HG03575 (cell line): Measurements from ENCODE around the gene PLEKHF1.
"Not testable (repeated sequence)": the region's sequence is repeated elsewhere in the genome, so short reads cannot be mapped to it uniquely, and the experiment has no call there.

Source experiments
- ATAC-seq: cut with Tn5 transposase; IDR thresholded peaks from one replicate; pipeline ENCODE4 v1.9.1; 2021; ENCODE audit not compliant: unreplicated experiment, insufficient number of reproducible peaks, low FRiP score; ENCODE audit errors: extremely low read depth

Gene PLEKHF1

DNA sequence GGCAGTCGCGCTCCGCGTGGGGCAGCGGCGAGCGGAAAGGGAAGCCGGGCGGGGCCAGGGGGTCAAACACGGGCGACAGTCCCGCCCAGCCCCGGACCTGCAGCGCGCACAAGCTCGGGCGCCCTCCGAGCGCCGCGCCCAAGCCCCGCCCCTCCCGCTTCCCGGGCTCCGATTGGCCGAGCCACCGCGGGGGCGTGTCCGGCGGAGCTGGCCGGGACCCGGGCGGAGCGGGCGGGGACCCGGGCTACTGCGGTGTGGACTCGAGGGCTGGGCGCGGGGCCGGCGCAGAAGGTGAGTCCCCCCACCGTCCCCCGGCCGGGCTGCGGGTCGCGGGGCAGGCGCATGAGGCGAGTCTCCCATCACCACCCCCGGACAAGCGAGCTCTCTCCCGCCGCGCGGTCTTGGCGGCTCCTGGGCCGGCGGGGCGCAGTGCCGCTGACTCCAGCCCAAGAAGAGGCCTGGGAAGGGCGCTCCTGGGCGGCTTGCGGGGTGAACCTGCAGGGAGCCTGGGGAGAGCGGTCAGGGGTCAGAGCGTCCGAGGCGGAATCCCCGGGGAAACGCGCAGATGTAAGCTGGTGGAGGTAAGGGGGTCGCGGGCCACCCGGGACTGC lies at the start of gene PLEKHF1:
PLEKHF1 (plus strand) TSS at position 247 of the 611 bp plus-strand sequence. CDS start 8,379 bp downstream, outside the sequence.
- ATAC-seq, result peak; percentile 28

DNA sequence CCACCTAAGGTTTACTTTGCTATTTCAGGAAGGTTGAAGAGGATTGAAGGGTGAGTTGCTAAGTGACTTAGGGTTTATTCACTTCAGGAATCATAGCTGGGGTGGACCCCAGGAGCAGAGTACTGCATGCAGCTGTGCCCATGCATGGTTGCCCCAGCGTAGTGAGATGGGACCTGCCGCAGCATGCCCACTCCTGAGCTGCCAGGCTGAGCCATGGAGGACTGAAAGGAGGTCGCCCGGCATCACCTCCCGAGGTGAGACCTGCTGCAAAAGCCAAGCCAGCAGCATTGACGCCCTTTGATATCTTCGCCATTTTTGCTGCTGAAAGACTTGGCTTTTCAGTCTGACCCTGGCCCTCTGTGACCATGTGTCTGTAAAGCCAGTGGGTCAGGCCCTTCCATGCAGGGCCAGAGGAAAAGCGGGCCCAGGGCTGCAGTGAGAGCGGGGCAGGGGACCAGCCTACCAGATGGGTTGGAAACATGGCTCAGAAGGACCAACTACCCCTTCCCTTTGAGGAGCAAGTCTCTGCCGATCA lies 49.3 kb upstream of the PLEKHF1 start:
- no peak for ATAC-seq

- no peak for ATAC-seq
These were observed 48.7 kb upstream of the PLEKHF1 start for GRCh38 chr19:29616541-29616940.

DNA sequence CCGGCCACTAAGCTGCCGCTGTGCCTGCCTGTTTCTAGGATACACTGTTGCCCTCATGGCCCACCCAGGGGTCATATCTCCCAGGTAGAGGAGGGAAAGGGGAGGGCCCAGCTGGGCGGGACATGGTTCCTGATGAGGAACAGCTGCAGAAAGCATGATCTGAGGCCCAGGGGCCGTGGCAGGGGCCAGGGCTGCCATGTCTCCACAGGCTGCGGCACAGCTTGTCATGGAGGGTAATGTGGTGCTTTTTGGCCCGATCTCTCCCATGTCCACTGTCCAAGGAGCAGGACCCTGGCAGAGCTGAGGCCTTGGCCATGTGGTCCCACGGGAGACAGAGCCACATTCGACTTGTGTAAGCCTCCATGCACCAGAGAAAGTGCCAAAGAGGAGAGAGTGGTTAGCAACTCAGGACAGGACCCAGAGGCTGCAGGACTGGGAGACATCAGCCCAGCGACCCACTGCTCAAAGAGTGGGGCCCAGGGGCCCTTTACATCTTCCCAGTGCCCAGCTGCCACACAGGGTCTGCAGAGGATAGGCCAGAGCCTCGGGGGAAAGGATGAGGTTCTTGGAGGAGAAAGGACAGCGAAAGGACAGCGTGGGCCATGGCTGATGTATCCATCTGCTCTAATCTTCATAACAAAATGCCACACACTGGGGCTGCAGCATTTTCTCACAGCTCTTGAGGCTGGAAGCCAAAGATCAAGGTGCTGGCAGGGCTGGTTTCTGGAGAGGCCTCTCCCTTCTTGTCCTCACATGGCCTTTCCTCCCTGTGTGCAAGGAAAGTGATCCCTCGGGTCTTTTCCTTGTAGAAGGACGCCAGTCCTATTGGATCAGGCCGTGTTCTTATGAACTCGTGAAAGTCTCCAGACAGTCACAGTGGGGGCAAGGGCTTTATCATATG lies 47.6 kb upstream of the PLEKHF1 start:
- ATAC-seq, result no peak

GRCh38 chr19:29618434-29618833 lies 46.8 kb upstream of the PLEKHF1 start:
- ATAC-seq, result no peak

- ATAC-seq, result no peak
These were observed 46.4 kb upstream of the PLEKHF1 start for GRCh38 chr19:29618871-29619270.

DNA sequence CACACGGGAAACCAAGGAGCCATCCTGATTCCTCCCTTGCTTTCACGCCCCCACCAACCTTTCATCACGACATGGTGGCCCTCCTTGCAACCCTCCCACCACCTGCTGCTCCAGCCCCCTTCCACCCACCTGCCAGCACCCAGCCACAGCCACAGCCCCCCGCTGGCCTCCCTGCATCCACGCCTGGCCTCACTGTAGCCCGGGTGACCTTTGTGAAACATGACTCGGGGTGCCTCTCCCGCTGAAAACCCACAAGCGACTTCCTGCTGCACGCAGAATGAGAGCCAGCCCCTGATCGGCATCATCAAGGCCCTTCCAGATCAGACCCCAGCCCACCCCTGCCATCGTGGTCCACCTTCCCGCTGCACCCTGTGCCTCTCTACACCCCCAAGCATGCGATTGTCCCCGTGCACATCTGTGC lies 44.3 kb upstream of the PLEKHF1 start:
- no peak for ATAC-seq

DNA sequence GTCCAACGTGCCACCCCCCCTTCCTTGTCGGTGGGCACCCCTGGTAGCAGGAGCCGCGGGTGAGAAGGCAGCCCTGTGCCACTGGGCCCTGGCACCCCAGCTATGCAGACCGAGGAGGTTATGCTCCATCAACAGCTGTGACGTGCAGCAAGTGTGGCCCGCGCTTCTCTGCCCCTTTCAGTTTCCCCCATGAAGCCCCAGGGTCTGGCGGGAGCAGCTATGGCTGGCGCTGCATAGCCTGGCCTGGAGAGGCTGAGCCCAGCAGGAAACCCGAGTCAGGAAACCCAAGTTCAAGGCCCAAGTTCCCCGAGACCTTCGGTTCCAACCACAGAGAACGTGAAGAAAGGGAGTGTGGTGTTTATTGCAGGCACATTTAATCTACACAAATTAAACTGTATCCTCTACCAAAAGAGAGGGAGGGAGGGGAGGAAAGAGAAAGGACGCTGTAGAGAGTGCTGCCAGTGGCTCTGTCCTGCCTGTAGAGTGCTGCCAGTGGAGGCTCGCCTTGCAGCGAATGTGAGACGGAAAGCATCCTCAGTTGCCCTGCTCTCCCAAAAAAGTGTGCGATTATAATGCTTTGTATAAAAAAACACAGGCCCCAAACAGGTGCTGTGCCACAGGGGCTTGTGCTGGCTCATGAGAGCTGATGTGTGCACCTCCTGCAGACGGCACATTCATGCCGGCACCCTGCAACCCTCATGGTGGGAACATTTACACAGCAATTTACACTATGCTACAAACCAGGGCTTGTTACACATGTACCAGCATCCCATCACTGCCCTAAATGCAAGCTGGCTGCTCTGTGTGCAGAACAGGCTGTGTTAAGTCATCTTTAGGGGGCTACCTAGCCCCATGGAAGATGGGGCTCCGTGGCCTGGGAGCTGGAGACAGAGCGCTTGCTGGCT lies 42.8 kb upstream of the PLEKHF1 start:
- no peak for ATAC-seq

DNA sequence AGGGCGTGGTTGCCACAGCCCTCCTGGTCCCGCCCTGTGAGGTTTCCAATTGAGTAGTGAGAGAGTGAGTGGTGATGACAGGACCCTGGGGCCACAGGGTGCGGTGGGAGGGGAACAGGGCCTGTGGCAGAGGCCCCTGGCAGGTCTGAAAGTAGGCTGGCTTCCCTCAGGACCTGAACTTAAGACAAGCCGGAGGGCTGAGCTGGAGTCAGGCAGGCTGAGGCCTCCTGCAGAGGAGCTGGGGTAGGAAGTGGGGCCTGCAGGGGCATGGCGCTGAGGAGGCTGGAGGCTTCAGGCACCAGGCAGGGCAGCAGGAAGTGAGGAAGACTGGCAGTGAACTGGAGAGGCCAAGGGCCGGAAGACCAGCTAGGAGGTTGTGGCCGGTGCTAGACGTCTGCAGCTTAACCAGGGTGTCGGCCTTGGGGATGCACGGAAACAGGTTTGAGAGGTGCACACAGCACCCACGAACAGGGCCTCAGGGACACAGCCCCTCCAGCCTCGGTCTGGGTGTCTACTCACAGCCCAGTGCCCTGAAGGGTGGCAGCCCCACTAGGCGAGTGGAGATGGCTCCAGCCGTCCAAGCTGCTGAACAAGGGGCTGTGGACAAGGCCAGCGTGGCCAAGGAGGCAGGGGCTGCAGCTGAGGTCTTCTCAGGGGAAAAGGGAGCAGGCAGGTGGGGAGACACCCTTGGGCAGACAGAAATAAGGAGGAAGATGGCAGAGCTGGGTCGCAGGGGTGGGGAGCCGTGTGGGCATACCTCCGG lies 41.4 kb upstream of the PLEKHF1 start:
- ATAC-seq, result no peak

DNA sequence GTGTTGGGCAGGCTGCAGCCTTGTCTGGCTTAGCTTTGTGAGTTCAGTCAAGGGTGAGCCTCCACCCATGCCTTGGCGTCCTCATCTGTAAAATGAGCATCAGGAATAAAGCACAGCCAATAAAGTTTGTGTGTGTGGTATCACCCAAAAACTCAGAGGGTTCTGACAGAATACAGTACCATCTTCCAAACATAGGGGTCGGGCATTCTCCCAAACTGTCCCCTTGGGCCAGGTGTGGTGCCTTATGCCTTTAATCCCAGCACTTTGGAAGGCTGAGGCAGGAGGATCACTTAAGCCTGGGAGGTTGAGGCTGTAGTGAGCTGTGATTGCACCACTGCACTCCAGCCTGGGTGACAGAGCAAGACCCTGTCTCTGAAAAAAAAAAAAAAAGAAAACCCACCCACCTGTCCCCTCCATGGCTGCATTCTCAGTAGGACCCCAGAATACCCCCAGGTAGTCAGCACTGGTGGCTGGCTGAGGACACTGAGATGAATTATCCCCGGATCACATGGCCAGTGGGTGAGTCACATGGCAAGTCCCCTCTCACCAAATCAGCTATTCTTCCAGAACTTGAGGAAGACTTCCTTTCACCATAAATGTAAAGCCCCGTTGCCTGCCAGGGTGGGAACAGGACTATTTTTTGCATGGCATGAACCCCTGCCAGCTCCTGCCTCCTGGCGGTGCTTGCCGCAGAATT lies 40.6 kb upstream of the PLEKHF1 start:
- ATAC-seq, result no peak

DNA sequence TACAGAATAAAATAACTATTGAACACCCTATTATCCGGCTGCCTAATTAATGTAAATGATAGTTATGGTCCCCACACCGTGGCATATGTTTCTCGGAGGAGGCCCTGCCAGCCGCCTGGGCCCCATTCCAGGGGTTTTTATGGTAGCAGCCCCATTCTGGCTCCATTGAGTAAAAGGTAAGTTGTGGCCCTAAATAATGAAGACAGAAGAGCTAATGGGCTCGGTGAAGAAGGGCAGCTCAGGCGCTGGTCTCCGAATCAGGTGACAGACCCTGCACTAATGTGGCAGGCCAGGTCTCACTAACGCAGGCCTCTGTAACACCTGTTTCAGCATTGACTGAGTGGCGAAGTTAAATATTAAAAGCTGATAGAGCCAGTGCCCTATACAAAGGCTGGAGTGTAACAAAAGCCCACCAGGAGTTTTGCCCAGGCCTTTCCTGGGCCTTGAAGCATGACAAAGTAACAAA lies 40.0 kb upstream of the PLEKHF1 start:
- ATAC-seq, result no peak

DNA sequence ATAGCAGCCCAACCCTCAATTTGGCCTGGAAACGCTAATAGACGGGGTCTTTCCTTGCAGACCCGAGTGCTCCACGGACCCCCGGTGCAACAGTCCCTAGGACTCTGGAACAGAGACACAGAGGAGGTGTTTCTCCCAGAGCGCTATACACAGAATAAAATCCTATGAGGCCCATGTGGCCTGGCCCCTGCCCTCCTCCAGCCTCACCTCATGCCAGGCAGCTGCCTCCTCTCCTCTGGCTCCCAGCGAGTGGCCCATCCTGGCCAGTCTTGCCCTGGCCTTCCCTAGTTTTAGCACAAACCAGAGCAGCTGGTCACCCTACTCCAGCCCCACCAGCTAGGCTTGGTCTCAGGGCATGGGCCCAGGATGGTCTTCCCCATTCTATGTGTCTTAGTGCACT lies 38.9 kb upstream of the PLEKHF1 start:
- no peak for ATAC-seq

DNA sequence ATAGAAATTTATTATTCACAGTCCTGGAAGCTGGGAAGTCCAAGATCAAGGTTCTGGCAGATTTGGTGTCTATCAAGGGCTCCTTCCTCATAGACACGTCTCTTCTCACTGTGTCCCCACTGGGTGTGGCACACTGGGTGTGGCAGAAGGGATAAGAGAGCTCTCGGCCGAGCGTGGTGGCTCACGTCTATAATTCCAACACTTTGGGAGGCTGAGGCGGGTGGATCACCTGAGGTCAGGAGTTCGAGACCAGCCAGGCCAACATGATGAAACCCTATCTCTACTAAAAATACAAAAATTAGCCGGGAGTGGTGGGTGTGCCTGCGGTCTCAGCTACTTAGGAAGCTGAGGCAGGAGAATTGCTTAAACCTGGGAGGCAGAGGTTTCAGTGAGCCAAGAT lies 38.4 kb upstream of the PLEKHF1 start:
- ATAC-seq, result not testable (repeated sequence)

GRCh38 chr19:29628661-29629385 lies 36.4 kb upstream of the PLEKHF1 start:
- ATAC-seq, result no peak

DNA sequence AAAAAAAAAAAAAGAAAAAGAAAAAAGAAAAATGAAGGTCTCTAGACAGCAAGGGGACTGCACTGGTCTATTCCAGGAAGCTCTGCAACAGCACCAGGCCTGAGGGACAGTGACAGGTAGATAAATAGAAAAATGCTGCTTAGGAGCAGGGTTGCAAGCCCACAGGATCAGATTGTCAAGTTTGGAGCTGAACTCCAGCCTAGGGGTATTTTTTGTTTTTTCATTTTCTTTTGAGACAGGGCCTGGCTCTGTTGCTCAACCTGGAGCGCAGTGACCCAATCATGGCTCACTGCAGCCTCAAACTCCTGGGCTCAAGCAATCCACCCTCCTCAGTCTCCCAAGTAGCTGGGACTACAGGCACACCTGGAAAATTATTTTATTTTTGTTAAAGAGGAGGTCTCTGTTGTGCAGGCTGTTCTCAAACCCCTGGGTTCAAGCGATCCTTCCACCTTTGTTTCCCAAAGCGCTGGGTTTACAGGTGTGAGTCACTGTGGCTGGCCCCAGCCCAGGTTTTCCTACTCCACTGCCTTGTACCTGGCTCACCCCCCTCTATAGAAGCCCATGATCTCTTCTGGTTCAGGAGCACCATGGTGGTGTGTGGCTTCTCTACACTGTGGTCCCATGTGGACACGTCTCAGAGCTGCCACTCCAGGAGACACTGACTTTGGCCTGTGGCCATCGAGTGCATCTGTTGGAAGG lies 35.3 kb upstream of the PLEKHF1 start:
- ATAC-seq, result no peak

DNA sequence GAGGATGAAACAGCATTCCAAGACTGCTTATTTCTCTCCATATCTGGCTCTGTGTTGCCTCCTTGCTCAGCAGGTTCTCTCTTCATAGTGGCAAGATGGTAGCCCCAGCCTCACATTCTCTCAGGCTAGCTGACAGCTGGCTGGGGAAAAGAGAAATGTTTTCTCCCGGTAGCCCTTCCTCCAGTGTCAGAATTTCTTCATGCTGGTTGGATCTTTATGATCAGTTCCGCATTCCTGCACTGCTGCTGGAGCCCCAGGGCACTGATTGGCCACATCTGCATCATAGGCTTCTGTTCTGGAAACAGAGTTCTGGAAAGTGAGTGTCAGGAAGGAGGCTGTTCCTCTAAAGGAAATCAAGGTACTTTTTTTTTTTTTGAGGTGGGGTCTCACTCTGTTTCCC lies 34.6 kb upstream of the PLEKHF1 start:
- ATAC-seq, result no peak

GRCh38 chr19:29631450-29631849 lies 33.8 kb upstream of the PLEKHF1 start:
- no peak for ATAC-seq
